SK-N-SH (cell line): Measurements from ENCODE around the gene FBP1. TPM values are rescaled to one million over a fixed set of nuclear protein-coding genes. Genes with fewer than 3 reads are reported as not detected.

Source experiments
- CTCF ChIA-PET: fragments of 300-600, 350-600 bp; formaldehyde crosslinking; extraction: SDS; loops from one replicate; lab custom pipeline; 2021; lab: Yijun Ruan, JAX
- POLR2A ChIA-PET: fragments of 350-600 bp; sonication (Branson Sonifier 250); formaldehyde crosslinking; extraction: SDS; loops from one replicate; lab custom pipeline; 2020; ENCODE audit warnings: antibody characterized with exemption, inconsistent platforms; lab: Yijun Ruan, JAX
- DNase-seq: peaks from one replicate; pipeline ENCODE4 v3.0.0; 2012
- H2AFZ ChIP-seq: fragments of 200-600 bp; sonication (generic); 2 replicates; pipeline ENCODE4 v1.8.1; 2016; ENCODE audit warnings: antibody characterized with exemption, mild to moderate bottlenecking, low read depth
- H3F3A ChIP-seq: fragments of 200-600 bp; sonication (generic); replicated peaks from 2 replicates; pipeline ENCODE3; 2016; ENCODE audit warnings: antibody characterized with exemption, mild to moderate bottlenecking; ENCODE audit not compliant: insufficient read depth
- H3K27ac ChIP-seq, 2 experiments: fragments of 200-500 bp in 1 of 2; fragments of 200-600 bp in 1 of 2; sonication (Bioruptor generic) in 1 of 2; sonication (generic), shearing (Covaris generic) in 1 of 2; 2 replicates each; pipeline versions ENCODE4 v1.5.1 to v1.6.1; 2014 to 2016; ENCODE audit warnings: low read depth in 2 of 2, inconsistent platforms in 1 of 2, low read length in 1 of 2, mild to moderate bottlenecking in 1 of 2, mixed read lengths in 1 of 2
- H3K27me3 ChIP-seq: fragments of 200-600 bp; sonication (generic), shearing (Covaris generic); 2 replicates; pipeline ENCODE4 v1.6.1; 2016; ENCODE audit warnings: mixed run types; ENCODE audit not compliant: insufficient read depth
- H3K36me3 ChIP-seq, 2 experiments: fragments of 200-500 bp in 1 of 2; fragments of 200-600 bp in 1 of 2; sonication (Bioruptor generic) in 1 of 2; sonication (generic) in 1 of 2; replicated peaks in 1 of 2; 2 replicates each; pipeline versions ENCODE3 to v1.5.1; 2014 to 2016; ENCODE audit warnings: low read length in 1 of 2, mild to moderate bottlenecking in 1 of 2; ENCODE audit not compliant: insufficient read depth in 2 of 2, control insufficient read depth in 1 of 2
- H3K4me1 ChIP-seq, 2 experiments: fragments of 200-500 bp in 1 of 2; fragments of 200-600 bp in 1 of 2; sonication (Bioruptor generic) in 1 of 2; sonication (generic), shearing (Covaris generic) in 1 of 2; 2 replicates each; pipeline versions ENCODE4 v1.5.1 to v1.6.1; 2014 to 2016; ENCODE audit warnings: low read depth in 1 of 2, low read length in 1 of 2, mixed run types in 1 of 2; ENCODE audit not compliant: insufficient read depth in 2 of 2, control insufficient read depth in 1 of 2
- H3K4me2 ChIP-seq: fragments of 200-600 bp; sonication (generic), shearing (Covaris generic); 2 replicates; pipeline ENCODE4 v1.6.1; 2017; ENCODE audit warnings: mixed run types
- H3K4me3 ChIP-seq, 2 experiments: fragments of 200-500 bp in 1 of 2; fragments of 200-600 bp in 1 of 2; sonication (Bioruptor generic) in 1 of 2; sonication (generic), shearing (Covaris generic) in 1 of 2; 2 replicates each; pipeline versions ENCODE4 v1.5.1 to v1.8.1; 2014 to 2016; ENCODE audit warnings: low read depth in 2 of 2, inconsistent platforms in 1 of 2, low read length in 1 of 2, mild to moderate bottlenecking in 1 of 2, mixed read lengths in 1 of 2, moderate library complexity in 1 of 2
- H3K79me2 ChIP-seq: fragments of 200-600 bp; sonication (generic); 2 replicates; pipeline ENCODE4 v1.8.1; 2017; ENCODE audit warnings: mild to moderate bottlenecking; ENCODE audit not compliant: insufficient read depth
- H3K9ac ChIP-seq: fragments of 200-600 bp; sonication (generic); 2 replicates; pipeline ENCODE4 v1.6.1; 2017; ENCODE audit warnings: mixed run types
- H3K9me2 ChIP-seq: fragments of 200-600 bp; sonication (generic); 2 replicates; pipeline ENCODE4 v1.6.1; 2017; ENCODE audit warnings: mixed run types
- H3K9me3 ChIP-seq: fragments of 200-600 bp; sonication (generic); 2 replicates; pipeline ENCODE4 v1.6.1; 2017; ENCODE audit warnings: mixed run types, mild to moderate bottlenecking, moderate library complexity
- H4K20me1 ChIP-seq: fragments of 200-600 bp; sonication (generic); 2 replicates; pipeline ENCODE4 v1.6.1; 2017; ENCODE audit warnings: mild to moderate bottlenecking, mixed run types; ENCODE audit not compliant: insufficient read depth
- ELF1 ChIP-seq: IDR thresholded peaks from 2 replicates; pipeline ENCODE4 v1.4.0; 2012
- FOXJ3 ChIP-seq: sonication (generic); formaldehyde crosslinking; IDR thresholded peaks from 2 replicates; pipeline ENCODE4 v1.5.1; 2020; ENCODE audit warnings: mild to moderate bottlenecking, missing genetic modification reagents
- GATA2 ChIP-seq: sonication (generic); formaldehyde crosslinking; IDR thresholded peaks from 2 replicates; pipeline ENCODE4 v1.5.0; 2020; ENCODE audit warnings: mild to moderate bottlenecking, missing genetic modification reagents
- MXI1 ChIP-seq: IDR thresholded peaks from 2 replicates; pipeline ENCODE4 v1.6.1; 2012; ENCODE audit warnings: mild to moderate bottlenecking, low read depth, low read length, improper control_type of control experiment
- NFIC ChIP-seq: IDR thresholded peaks from 2 replicates; pipeline ENCODE4 v1.4.0; 2012; ENCODE audit warnings: borderline replicate concordance
- NRF1 ChIP-seq: IDR thresholded peaks from 2 replicates; pipeline ENCODE4 v1.6.1; 2012; ENCODE audit warnings: low read depth, mild to moderate bottlenecking, low read length
- RCOR1 ChIP-seq: fragments of 150-350 bp; IDR thresholded peaks from 2 replicates; pipeline ENCODE4 v1.6.1; 2017; ENCODE audit warnings: antibody characterized with exemption, low read length
- RXRA ChIP-seq: IDR thresholded peaks from 2 replicates; pipeline ENCODE4 v1.4.0; 2012; ENCODE audit warnings: low read depth, mild to moderate bottlenecking, borderline replicate concordance
- YY1 ChIP-seq: IDR thresholded peaks from 2 replicates; pipeline ENCODE4 v1.4.0; 2012; ENCODE audit warnings: low read depth, mild to moderate bottlenecking
- WGBS: methylation state at CpG from one replicate; pipeline ENCODE4 v1.1.6; 2017; ENCODE audit warnings: low lambda C conversion rate; 5-methylcytosine and 5-hydroxymethylcytosine counted together
- polyA plus RNA-seq, 3 experiments: library from polyadenylated mRNA; depleted of rRNA; stranded (reverse); fragments of >200 nt; gene quantifications; 2 replicates each; pipeline ENCODE4 v1.2.3, GENCODE V29; 2012
- TF ChIP-seq, protein P1 (sequence below): IDR thresholded peaks from 2 replicates; pipeline ENCODE4 v1.4.0; 2012; ENCODE audit warnings: low read depth, borderline replicate concordance
- TF ChIP-seq, protein P2 (sequence below): IDR thresholded peaks from 2 replicates; pipeline ENCODE4 v1.4.0; 2012; ENCODE audit warnings: low read depth, borderline replicate concordance
- TF ChIP-seq, protein P3 (sequence below): IDR thresholded peaks from 2 replicates; pipeline ENCODE4 v1.4.0; 2012; ENCODE audit warnings: low read depth
- TF ChIP-seq, protein P4 (sequence below): IDR thresholded peaks from 2 replicates; pipeline ENCODE4 v1.6.1; 2012; ENCODE audit warnings: mild to moderate bottlenecking, low read depth, low read length, moderate library complexity

The FBP1 gene
- polyA plus RNA-seq, 1 of the 3 experiments (the other 2 are of a cell fraction) = not detected

DNA sequence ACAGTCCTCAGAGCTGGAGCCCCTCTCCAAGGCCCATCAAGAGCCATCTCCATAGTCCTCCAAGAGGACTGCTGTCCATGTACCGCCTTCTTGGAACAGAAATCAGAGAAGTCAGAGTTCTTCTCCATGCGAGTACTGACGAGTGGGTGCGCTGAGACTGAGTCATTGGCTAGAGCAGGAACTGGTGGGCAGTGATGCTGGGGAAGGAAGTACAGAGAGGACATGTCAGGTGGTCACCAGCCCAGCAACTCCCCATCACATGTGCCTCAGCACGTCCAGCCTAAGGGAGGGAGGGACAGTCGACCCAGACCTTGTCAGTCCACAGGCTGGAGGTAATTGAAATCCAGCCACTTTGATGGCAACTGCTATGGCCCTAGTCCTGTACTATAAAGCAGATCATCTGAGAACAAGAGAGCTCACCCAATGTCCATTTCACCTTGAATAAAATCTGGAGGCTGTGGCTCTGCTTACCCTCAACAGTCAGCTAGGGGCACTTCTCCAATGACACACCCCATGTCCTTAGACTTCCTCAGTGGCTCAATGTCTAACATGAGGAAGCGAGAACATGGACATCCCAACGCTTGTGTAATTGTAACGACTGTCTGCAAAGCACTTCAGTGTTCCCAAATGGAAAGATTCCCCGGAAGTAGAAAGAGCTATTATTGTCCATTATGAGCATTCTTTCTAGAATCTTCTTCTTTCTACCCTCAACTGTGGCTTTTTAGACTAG lies 15.0 kb upstream of the FBP1 start:
- Histone ChIP-seq H3K4me1 (peaks cover 0 to 8% of the 10 kb centered on the region in 2 experiments; a peak in 1 of 4 replicates), H3K9ac (no peak overlapping the region), H3K9me2 (no peaks in the 10 kb centered on the region), H3K36me3 (no peaks in the 10 kb centered on the region), H3K79me2 (no peaks in the 10 kb centered on the region), H4K20me1 (no peaks in the 10 kb centered on the region), H3K4me2 (no peak overlapping the region), H3K9me3 (no peaks in the 10 kb centered on the region), H3K27me3 (no peaks in the 10 kb centered on the region), H2AFZ (no peak overlapping the region), H3F3A (no peaks in the 10 kb centered on the region), H3K4me3 (no peak overlapping the region), H3K27ac (no peak overlapping the region)
- ChIA-PET CTCF (interaction anchor here (5.2 kb wide), 1 partner anchor 13 kb away, joined by 29 read pairs; no protein-coding TSS in a partner anchor), POLR2A (no interaction called here)
- no peak for DNase-seq
- TF ChIP-seq YY1 (no peak), RXRA (no peak), GATA2 (no peak), NFIC (no peak), RCOR1 (no peak), MXI1 (no peak), ELF1 (no peak), FOXJ3 (CRISPR knock-in tag) (no peak)
- TF ChIP-seq, protein P1, sequence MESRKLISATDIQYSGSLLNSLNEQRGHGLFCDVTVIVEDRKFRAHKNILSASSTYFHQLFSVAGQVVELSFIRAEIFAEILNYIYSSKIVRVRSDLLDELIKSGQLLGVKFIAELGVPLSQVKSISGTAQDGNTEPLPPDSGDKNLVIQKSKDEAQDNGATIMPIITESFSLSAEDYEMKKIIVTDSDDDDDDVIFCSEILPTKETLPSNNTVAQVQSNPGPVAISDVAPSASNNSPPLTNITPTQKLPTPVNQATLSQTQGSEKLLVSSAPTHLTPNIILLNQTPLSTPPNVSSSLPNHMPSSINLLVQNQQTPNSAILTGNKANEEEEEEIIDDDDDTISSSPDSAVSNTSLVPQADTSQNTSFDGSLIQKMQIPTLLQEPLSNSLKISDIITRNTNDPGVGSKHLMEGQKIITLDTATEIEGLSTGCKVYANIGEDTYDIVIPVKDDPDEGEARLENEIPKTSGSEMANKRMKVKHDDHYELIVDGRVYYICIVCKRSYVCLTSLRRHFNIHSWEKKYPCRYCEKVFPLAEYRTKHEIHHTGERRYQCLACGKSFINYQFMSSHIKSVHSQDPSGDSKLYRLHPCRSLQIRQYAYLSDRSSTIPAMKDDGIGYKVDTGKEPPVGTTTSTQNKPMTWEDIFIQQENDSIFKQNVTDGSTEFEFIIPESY = no peak
- TF ChIP-seq, protein P2, sequence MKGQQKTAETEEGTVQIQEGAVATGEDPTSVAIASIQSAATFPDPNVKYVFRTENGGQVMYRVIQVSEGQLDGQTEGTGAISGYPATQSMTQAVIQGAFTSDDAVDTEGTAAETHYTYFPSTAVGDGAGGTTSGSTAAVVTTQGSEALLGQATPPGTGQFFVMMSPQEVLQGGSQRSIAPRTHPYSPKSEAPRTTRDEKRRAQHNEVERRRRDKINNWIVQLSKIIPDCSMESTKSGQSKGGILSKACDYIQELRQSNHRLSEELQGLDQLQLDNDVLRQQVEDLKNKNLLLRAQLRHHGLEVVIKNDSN = no peak
- WGBS = 71% methylated on average over 10 of the region's 10 CpGs

DNA sequence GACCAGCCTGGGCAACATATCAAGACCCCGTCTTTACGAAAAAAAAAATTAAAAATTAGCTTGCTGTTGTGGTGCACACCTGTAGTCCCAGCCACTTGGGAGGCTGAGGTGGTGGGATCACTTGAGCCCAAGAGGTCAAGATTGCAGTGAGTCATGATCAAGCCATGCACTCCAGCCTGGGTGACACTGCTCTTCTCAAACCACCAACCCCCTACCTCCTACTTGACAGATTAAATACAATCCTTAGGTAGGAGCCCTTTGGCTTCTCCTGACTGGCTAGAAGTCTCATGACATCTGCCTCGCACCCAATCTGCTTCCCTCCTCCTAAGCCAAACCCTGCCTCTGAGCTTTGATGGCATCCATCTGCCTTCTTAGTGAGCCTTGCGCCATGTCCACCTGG lies 11.6 kb upstream of the FBP1 start:
- H4K20me1 ChIP-seq = no peaks in the 10 kb centered on the region
- H3K27ac ChIP-seq = no peak overlapping the region
- no peak overlapping the region for H3K4me2 ChIP-seq
- no peaks in the 10 kb centered on the region for H3K79me2 ChIP-seq
- DNase-seq = no peak
- 93% methylated on average over 4 of the region's 4 CpGs for WGBS
- no peaks in the 10 kb centered on the region for H3K27me3 ChIP-seq
- H3K4me3 ChIP-seq = no peak overlapping the region
- no peak overlapping the region for H3K9ac ChIP-seq
- POLR2A ChIA-PET = no interaction called here
- H3F3A ChIP-seq = no peaks in the 10 kb centered on the region
- peaks cover 0 to 4% of the 10 kb centered on the region in 2 experiments; a peak in 1 of 4 replicates for H3K4me1 ChIP-seq
- H2AFZ ChIP-seq = no peak overlapping the region
- no peaks in the 10 kb centered on the region for H3K9me3 ChIP-seq
- no peaks in the 10 kb centered on the region for H3K36me3 ChIP-seq
- CTCF ChIA-PET = no interaction called here
- no peak for TF ChIP-seq NRF1
- TF ChIP-seq, protein P2 = no peak
- TF ChIP-seq, protein P3, sequence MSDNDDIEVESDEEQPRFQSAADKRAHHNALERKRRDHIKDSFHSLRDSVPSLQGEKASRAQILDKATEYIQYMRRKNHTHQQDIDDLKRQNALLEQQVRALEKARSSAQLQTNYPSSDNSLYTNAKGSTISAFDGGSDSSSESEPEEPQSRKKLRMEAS = no peak
- TF ChIP-seq, protein P4, sequence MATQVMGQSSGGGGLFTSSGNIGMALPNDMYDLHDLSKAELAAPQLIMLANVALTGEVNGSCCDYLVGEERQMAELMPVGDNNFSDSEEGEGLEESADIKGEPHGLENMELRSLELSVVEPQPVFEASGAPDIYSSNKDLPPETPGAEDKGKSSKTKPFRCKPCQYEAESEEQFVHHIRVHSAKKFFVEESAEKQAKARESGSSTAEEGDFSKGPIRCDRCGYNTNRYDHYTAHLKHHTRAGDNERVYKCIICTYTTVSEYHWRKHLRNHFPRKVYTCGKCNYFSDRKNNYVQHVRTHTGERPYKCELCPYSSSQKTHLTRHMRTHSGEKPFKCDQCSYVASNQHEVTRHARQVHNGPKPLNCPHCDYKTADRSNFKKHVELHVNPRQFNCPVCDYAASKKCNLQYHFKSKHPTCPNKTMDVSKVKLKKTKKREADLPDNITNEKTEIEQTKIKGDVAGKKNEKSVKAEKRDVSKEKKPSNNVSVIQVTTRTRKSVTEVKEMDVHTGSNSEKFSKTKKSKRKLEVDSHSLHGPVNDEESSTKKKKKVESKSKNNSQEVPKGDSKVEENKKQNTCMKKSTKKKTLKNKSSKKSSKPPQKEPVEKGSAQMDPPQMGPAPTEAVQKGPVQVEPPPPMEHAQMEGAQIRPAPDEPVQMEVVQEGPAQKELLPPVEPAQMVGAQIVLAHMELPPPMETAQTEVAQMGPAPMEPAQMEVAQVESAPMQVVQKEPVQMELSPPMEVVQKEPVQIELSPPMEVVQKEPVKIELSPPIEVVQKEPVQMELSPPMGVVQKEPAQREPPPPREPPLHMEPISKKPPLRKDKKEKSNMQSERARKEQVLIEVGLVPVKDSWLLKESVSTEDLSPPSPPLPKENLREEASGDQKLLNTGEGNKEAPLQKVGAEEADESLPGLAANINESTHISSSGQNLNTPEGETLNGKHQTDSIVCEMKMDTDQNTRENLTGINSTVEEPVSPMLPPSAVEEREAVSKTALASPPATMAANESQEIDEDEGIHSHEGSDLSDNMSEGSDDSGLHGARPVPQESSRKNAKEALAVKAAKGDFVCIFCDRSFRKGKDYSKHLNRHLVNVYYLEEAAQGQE = no peak
- no peaks in the 10 kb centered on the region for H3K9me2 ChIP-seq
